Panc1 (cell line): Measurements from ENCODE around the gene ARHGAP6. TPM values are rescaled to one million over a fixed set of nuclear protein-coding genes. Genes with fewer than 3 reads are reported as not detected.

Experiments
- ATAC-seq: fragments of 200-7000 bp; cut with Tn5 transposase; 2 replicates; pipeline ENCODE4 v1.9.1; 2020; ENCODE audit warnings: mild to moderate bottlenecking, moderate library complexity
- BruUV-seq: library from RNA; stranded (reverse); fragments of 400-500 nt; replicated peaks from 2 replicates; lab custom pipeline; 2021; lab: Mats Ljungman, UMichigan
- CTCF ChIA-PET: fragments of 300-600 bp; sonication (Branson Sonifier 250); formaldehyde crosslinking; loops from one replicate; lab custom pipeline; 2022; ENCODE audit warnings: antibody characterized with exemption; lab: Charles Lee
- POLR2A ChIA-PET: fragments of 300-600 bp; sonication (Branson Sonifier 250); formaldehyde crosslinking; loops from one replicate; lab custom pipeline; 2022; ENCODE audit warnings: antibody characterized with exemption; lab: Charles Lee
- DNase-seq: peaks from one replicate; pipeline ENCODE4 v3.0.0-alpha.2; 2010; ENCODE audit warnings: low read depth, low spot score
- H3K27ac ChIP-seq: 2 replicates; pipeline ENCODE4 v1.5.1; 2011; ENCODE audit warnings: mild to moderate bottlenecking, low read length, inconsistent platforms
- H3K27me3 ChIP-seq: fragments of 200-500 bp; sonication (Bioruptor generic); 2 replicates; pipeline ENCODE4 v1.6.0; 2014; ENCODE audit warnings: low read length, inconsistent platforms; ENCODE audit not compliant: control insufficient read depth, insufficient read depth
- H3K36me3 ChIP-seq: fragments of 200-500 bp; sonication (Bioruptor generic); 2 replicates; pipeline ENCODE4 v1.5.1; 2014; ENCODE audit warnings: inconsistent platforms, mild to moderate bottlenecking, low read length, moderate library complexity; ENCODE audit not compliant: control insufficient read depth, insufficient read depth
- H3K4me1 ChIP-seq: 2 replicates; pipeline ENCODE4 v1.5.1; 2011; ENCODE audit warnings: inconsistent platforms, mild to moderate bottlenecking, low read length, moderate library complexity; ENCODE audit not compliant: control insufficient read depth, insufficient read depth
- H3K4me3 ChIP-seq, 2 experiments: 2 replicates each; pipeline ENCODE4 v1.5.1; 2011 to 2012; ENCODE audit warnings: low read depth in 2 of 2, low read length in 2 of 2, mild to moderate bottlenecking in 2 of 2, inconsistent platforms in 1 of 2, moderate library complexity in 1 of 2
- H3K9me3 ChIP-seq: fragments of 200-500 bp; sonication (Bioruptor generic); 2 replicates; pipeline ENCODE4 v1.5.1; 2014; ENCODE audit warnings: low read depth, mild to moderate bottlenecking, inconsistent platforms, low read length, moderate library complexity; ENCODE audit not compliant: control insufficient read depth, insufficient read depth
- CTCF ChIP-seq: fragments of 450-650 bp; IDR thresholded peaks from 2 replicates; pipeline ENCODE4 v1.5.1; 2017; ENCODE audit warnings: mild to moderate bottlenecking
- POLR2AphosphoS5 ChIP-seq: IDR thresholded peaks from 2 replicates; pipeline ENCODE4 v1.6.1; 2012; ENCODE audit warnings: mild to moderate bottlenecking, low read depth, low read length, moderate library complexity
- REST ChIP-seq, 2 experiments: IDR thresholded peaks; 2 replicates each; pipeline ENCODE4 v1.6.1; 2011 to 2012; ENCODE audit warnings: low read depth in 2 of 2, control low read depth in 1 of 2, low read length in 1 of 2, mild to moderate bottlenecking in 1 of 2, moderate library complexity in 1 of 2; ENCODE audit not compliant: insufficient read depth in 1 of 2
- SIN3A ChIP-seq: IDR thresholded peaks from 2 replicates; pipeline ENCODE4 v1.6.1; 2012; ENCODE audit warnings: low read depth, mild to moderate bottlenecking, low read length, moderate library complexity, borderline replicate concordance; ENCODE audit not compliant: insufficient read depth
- TCF7L2 ChIP-seq: IDR thresholded peaks from 2 replicates; pipeline ENCODE4 v1.6.1; 2011; ENCODE audit warnings: mild to moderate bottlenecking, low read depth, low read length, inconsistent platforms
- in situ Hi-C: cut with HindIII; loops from 2 replicates; pipeline ENCODE4 v1.10.0; 2016; ENCODE audit warnings: low sequenced_read_pairs, low pct_unique_long_range_greater_than_20kb
- intact Hi-C: fragments of 100-400 bp; cut with micrococcal nuclease; formaldehyde crosslinking; loops from one replicate; pipeline ENCODE4 v1.10.0; 2022; ENCODE audit not compliant: unreplicated experiment
- total RNA-seq: library from RNA; stranded (reverse); gene quantifications from one replicate; pipeline ENCODE4 v1.2.1, GENCODE V29; 2021; ENCODE audit not compliant: unreplicated experiment

The ARHGAP6 gene
- total RNA-seq, 1 experiment from 2014 or later: 0.13 TPM

- TF ChIP-seq REST (IDR thresholded peaks at IDR 0.05; ENCODE audit: insufficient read depth in 1 of 2, low read depth in 2 of 2, low read length in 1 of 2): no peak
- TF ChIP-seq CTCF: no peak
- TF ChIP-seq SIN3A: no peak
- no peak for TF ChIP-seq TCF7L2
- no peak for TF ChIP-seq POLR2AphosphoS5
- intact Hi-C loops (no loop called here), in situ Hi-C loops (no loop called here)
- BruUV-seq: no TSS peak
- no peak for DNase-seq
- no peaks in the 10 kb centered on the region for H3K4me1 ChIP-seq
- ATAC-seq: no peak
- no peak overlapping the region for H3K27ac ChIP-seq
- no peaks in the 10 kb centered on the region for H3K36me3 ChIP-seq
- H3K9me3 ChIP-seq: no peaks in the 10 kb centered on the region
- ChIA-PET POLR2A (no interaction called here), CTCF (no interaction called here)
- no peaks in the 10 kb centered on the region for H3K27me3 ChIP-seq
- H3K4me3 ChIP-seq: no peak overlapping the region
Measured at GRCh38 chrX:11407331-11408108, 258.2 kb downstream of the ARHGAP6 start.

GRCh38 chrX:11406109-11406765, 259.5 kb downstream of the ARHGAP6 start:
- no peak overlapping the region for H3K27ac ChIP-seq
- ChIA-PET POLR2A (no interaction called here), CTCF (no interaction called here)
- TF ChIP-seq CTCF (no peak), POLR2AphosphoS5 (no peak), TCF7L2 (no peak), SIN3A (no peak), REST (IDR thresholded peaks at IDR 0.05; ENCODE audit: insufficient read depth in 1 of 2, low read depth in 2 of 2, low read length in 1 of 2) (no peak)
- no peaks in the 10 kb centered on the region for H3K9me3 ChIP-seq
- BruUV-seq: no TSS peak
- DNase-seq (no peak), ATAC-seq (no peak)
- intact Hi-C loops: no loop called here
- no peaks in the 10 kb centered on the region for H3K4me1 ChIP-seq
- H3K4me3 ChIP-seq: no peak overlapping the region
- H3K36me3 ChIP-seq: no peaks in the 10 kb centered on the region
- in situ Hi-C loops: no loop called here
- H3K27me3 ChIP-seq: no peaks in the 10 kb centered on the region
